ENCODE measurements around the gene HSDL2.

GRCh38 chr9:112364761-112365160, 15.1 kb upstream of the HSDL2 start:
- TF ChIP-seq CTCF (conservative IDR thresholded peaks at IDR 0.05), result no peak
- no peak for TF ChIP-seq EZH2 (IDR thresholded peaks at IDR 0.05; ENCODE audit: low read depth)

Measured in PC-9 (cell line).